Measurements from ENCODE around the gene PTDSS2.
"Not testable (repeated sequence)": the region's sequence is repeated elsewhere in the genome, so short reads cannot be mapped to it uniquely, and the experiment has no call there.

Gene PTDSS2

DNA sequence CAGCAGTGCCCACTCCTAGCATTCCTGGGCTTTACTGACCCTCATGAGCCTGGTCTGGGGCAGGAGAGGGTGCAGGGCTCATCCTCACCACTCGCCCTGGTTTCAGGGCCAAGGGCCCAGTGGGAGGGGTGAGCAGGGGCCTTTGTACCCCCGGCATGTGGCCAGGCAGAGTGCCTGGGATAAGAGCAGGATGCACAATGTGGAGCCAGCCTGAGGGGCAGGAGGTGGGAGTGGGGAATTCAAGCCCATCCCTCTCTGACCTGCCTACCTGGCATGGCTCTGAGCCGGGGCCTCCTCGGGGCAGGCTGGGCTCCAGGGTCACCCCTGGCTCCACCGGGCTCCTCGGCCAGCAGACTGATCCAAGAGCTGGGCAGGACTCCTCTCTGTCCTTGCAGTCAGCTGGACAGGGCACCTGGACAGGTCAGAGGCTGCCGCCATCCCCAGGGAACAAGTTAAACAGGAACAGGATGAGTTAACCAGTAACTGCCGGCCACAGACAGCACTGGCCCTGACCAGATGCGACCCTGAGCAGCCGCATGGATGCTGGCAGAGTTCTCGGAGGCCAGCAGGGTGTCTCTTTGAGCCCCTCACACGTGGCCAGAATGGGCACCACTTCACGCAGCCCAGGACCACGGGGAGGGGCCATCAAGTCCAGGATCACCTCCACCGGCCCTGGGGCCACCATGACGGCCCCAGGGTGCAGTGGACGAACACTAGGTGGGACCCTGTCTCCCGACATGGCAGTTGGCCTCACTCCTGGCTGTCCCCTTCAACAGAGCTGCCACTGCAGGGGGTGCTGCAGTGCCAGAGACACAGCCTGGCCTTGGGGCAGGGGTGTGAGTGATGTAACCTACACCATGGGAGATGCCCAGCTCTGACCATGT, 40.2 kb upstream of the PTDSS2 start:
- no peak overlapping the region for H3K27ac Mint-ChIP-seq
- ATAC-seq (no peak), DNase-seq (no peak)
- no peaks in the 10 kb centered on the region for H3K9me3 Mint-ChIP-seq
- peaks cover 16% of the 10 kb centered on the region for H3K4me1 Mint-ChIP-seq
- no peaks in the 10 kb centered on the region for H3K36me3 Mint-ChIP-seq (ENCODE audit: low read depth)
- H3K27me3 Mint-ChIP-seq: no peaks in the 10 kb centered on the region
- no peak overlapping the region for H3K4me3 Mint-ChIP-seq

- not testable (repeated sequence) for H3K36me3 Mint-ChIP-seq (ENCODE audit: low read depth); H3K4me3 Mint-ChIP-seq; ATAC-seq; H3K27ac Mint-ChIP-seq; H3K9me3 Mint-ChIP-seq; H3K27me3 Mint-ChIP-seq; DNase-seq
- H3K4me1 Mint-ChIP-seq: peaks cover 24% of the 10 kb centered on the region
These were observed 39.4 kb upstream of the PTDSS2 start for GRCh38 chr11:410711-411110.

- H3K4me3 Mint-ChIP-seq; H3K9me3 Mint-ChIP-seq; H3K27me3 Mint-ChIP-seq; ATAC-seq; DNase-seq; H3K27ac Mint-ChIP-seq; H3K36me3 Mint-ChIP-seq (ENCODE audit: low read depth): not testable (repeated sequence)
- H3K4me1 Mint-ChIP-seq: peaks cover 30% of the 10 kb centered on the region
These were observed 38.6 kb upstream of the PTDSS2 start for GRCh38 chr11:411520-411919.

GRCh38 chr11:412641-413119, 37.4 kb upstream of the PTDSS2 start:
- no peak overlapping the region for H3K27ac Mint-ChIP-seq

DNA sequence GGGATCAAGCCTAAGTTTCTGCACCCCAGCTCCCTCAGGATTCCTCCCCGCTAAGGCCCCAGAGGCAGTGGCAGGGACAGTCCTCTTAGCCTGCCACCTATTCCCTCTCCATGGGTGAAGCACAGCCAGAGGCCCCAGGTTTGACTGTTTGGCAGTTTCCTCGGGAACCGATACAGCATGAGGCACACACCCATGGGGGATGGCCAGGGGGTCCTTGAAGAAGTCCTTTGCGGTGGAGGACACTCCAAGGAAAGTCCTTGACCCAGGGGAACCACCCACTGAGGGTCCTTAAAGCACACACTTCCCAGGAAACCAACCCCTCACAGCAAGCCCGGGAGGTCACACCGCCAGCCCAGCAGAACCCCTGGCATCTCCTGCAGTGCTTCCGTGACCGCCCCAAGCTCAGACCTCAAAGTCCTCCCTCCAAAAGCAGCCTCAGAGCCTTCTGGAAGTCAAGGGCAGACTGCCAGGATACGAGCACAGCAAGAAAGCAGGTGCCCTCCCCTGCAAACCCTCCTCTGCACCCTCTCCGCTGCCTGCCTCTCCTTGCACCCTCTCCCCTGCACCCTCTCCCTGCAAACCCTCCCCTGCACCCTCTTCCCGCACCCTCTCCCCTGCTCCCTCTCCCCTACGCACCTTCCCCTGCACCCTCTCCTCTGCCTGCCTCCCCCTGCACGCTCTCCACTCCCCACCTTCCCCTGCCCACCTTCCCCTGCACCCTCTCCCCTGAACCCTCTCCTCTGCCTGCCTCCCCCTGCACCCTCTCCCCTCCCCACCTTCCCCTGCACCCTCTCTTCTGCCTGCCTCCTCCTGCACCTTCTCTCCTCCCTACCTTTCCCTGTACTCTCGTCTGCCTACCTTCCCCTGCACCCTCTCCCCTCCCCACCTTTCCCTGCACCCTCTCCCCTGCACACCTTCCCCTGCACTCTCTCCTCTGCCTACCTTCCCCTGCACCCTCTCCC, 36.7 kb upstream of the PTDSS2 start:
- DNase-seq (no peak), ATAC-seq (no peak)
- H3K9me3 Mint-ChIP-seq: no peaks in the 10 kb centered on the region
- H3K4me1 Mint-ChIP-seq: peaks cover 25% of the 10 kb centered on the region
- H3K4me3 Mint-ChIP-seq: no peak overlapping the region
- H3K27ac Mint-ChIP-seq: no peak overlapping the region
- H3K27me3 Mint-ChIP-seq: no peaks in the 10 kb centered on the region
- H3K36me3 Mint-ChIP-seq (ENCODE audit: low read depth): no peaks in the 10 kb centered on the region

More at GRCh38 chr11:412641-413119, 37.4 kb upstream of the PTDSS2 start:
- H3K4me1 Mint-ChIP-seq: peaks cover 27% of the 10 kb centered on the region
- H3K9me3 Mint-ChIP-seq: no peaks in the 10 kb centered on the region
- DNase-seq: no peak
- no peak overlapping the region for H3K4me3 Mint-ChIP-seq
- ATAC-seq: no peak
- H3K36me3 Mint-ChIP-seq (ENCODE audit: low read depth): no peaks in the 10 kb centered on the region
- H3K27me3 Mint-ChIP-seq: no peaks in the 10 kb centered on the region

- H3K27ac Mint-ChIP-seq: peak overlapping the region; percentile 61
- no peak for DNase-seq
- H3K36me3 Mint-ChIP-seq (ENCODE audit: low read depth): no peaks in the 10 kb centered on the region
- peaks cover 25% of the 10 kb centered on the region for H3K4me1 Mint-ChIP-seq
- peak; percentile 20 for ATAC-seq
- no peaks in the 10 kb centered on the region for H3K27me3 Mint-ChIP-seq
- no peaks in the 10 kb centered on the region for H3K9me3 Mint-ChIP-seq
- H3K4me3 Mint-ChIP-seq: peak overlapping the region; percentile 81
These were observed 35.7 kb upstream of the PTDSS2 start for GRCh38 chr11:414318-414857.

GRCh38 chr11:415640-416041, 34.4 kb upstream of the PTDSS2 start:
- Mint-ChIP-seq H3K27ac (peak overlapping the region; percentile 68), H3K36me3 (ENCODE audit: low read depth) (no peaks in the 10 kb centered on the region), H3K9me3 (no peaks in the 10 kb centered on the region), H3K27me3 (no peaks in the 10 kb centered on the region), H3K4me3 (peak overlapping the region; percentile 81), H3K4me1 (peaks cover 25% of the 10 kb centered on the region)
- no peak for DNase-seq
- peak; percentile 15 for ATAC-seq

- peaks cover 25% of the 10 kb centered on the region for H3K4me1 Mint-ChIP-seq
- DNase-seq: no peak
These were observed 33.9 kb upstream of the PTDSS2 start for GRCh38 chr11:416051-416756.

GRCh38 chr11:416757-417621, 33.1 kb upstream of the PTDSS2 start:
- Mint-ChIP-seq H3K4me3 (peak overlapping the region; percentile 81), H3K4me1 (peaks cover 25% of the 10 kb centered on the region), H3K27me3 (no peaks in the 10 kb centered on the region), H3K36me3 (ENCODE audit: low read depth) (no peaks in the 10 kb centered on the region), H3K27ac (no peak overlapping the region), H3K9me3 (no peaks in the 10 kb centered on the region)
- DNase-seq (no peak), ATAC-seq (peak; percentile 27)

More at GRCh38 chr11:416051-416756, 33.9 kb upstream of the PTDSS2 start:
- ATAC-seq: peak; percentile 6
- Mint-ChIP-seq H3K9me3 (no peaks in the 10 kb centered on the region), H3K27ac (peak overlapping the region; percentile 68), H3K4me3 (peak overlapping the region; percentile 81), H3K36me3 (ENCODE audit: low read depth) (no peaks in the 10 kb centered on the region), H3K27me3 (no peaks in the 10 kb centered on the region)

GRCh38 chr11:417652-418342, 32.3 kb upstream of the PTDSS2 start:
- peaks cover 25% of the 10 kb centered on the region for H3K4me1 Mint-ChIP-seq
- ATAC-seq (no peak), DNase-seq (no peak)
- no peaks in the 10 kb centered on the region for H3K9me3 Mint-ChIP-seq
- no peaks in the 10 kb centered on the region for H3K36me3 Mint-ChIP-seq (ENCODE audit: low read depth)
- H3K27ac Mint-ChIP-seq: no peak overlapping the region
- H3K4me3 Mint-ChIP-seq: peak overlapping the region; percentile 55
- H3K27me3 Mint-ChIP-seq: no peaks in the 10 kb centered on the region

- no peak for DNase-seq
- Mint-ChIP-seq H3K4me3 (no peak overlapping the region), H3K9me3 (no peaks in the 10 kb centered on the region), H3K27me3 (no peaks in the 10 kb centered on the region), H3K27ac (no peak overlapping the region), H3K4me1 (peaks cover 21% of the 10 kb centered on the region), H3K36me3 (ENCODE audit: low read depth) (no peaks in the 10 kb centered on the region)
- ATAC-seq: no peak
These were observed 31.5 kb upstream of the PTDSS2 start for GRCh38 chr11:418343-419247.
